HG03460 (cell line): ENCODE data around the gene GNAQ.

Experiments used
- ATAC-seq: cut with Tn5 transposase; IDR thresholded peaks from one replicate; pipeline ENCODE4 v1.9.1; 2021; ENCODE audit not compliant: unreplicated experiment

GNAQ gene

GRCh38 chr9:77975036-77975435, 56.6 kb downstream of the GNAQ start:
- no peak for ATAC-seq

DNA sequence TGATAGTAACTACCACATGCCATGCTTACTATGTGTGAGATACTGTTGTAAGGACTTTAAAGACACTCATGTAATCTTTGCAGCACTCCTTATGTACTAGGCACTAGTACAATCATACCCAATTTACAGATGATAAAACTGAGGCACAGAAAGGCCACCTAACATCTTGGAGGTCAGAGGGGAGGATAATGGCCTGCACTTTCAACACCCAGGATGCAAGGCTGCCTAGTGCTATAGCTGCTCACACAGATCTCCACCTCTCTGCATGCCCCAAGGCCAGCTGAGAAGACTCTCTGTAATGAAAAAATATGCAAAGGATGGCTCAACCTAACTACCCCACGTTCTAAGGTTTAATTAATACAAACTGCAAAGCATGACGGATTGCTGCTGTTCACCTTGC, 57.2 kb downstream of the GNAQ start:
- no peak for ATAC-seq

GRCh38 chr9:77969083-77969482, 62.5 kb downstream of the GNAQ start:
- ATAC-seq: no peak

GRCh38 chr9:77968506-77968905, 63.1 kb downstream of the GNAQ start:
- no peak for ATAC-seq

GRCh38 chr9:77966718-77967117, 64.9 kb downstream of the GNAQ start:
- no peak for ATAC-seq

- ATAC-seq: no peak
Observed at GRCh38 chr9:77965445-77966123, 66.0 kb downstream of the GNAQ start.

GRCh38 chr9:77964258-77964657, 67.4 kb downstream of the GNAQ start:
- ATAC-seq: no peak

GRCh38 chr9:77961541-77961940, 70.1 kb downstream of the GNAQ start:
- ATAC-seq: no peak

GRCh38 chr9:77960356-77961153, 71.1 kb downstream of the GNAQ start:
- ATAC-seq: no peak

DNA sequence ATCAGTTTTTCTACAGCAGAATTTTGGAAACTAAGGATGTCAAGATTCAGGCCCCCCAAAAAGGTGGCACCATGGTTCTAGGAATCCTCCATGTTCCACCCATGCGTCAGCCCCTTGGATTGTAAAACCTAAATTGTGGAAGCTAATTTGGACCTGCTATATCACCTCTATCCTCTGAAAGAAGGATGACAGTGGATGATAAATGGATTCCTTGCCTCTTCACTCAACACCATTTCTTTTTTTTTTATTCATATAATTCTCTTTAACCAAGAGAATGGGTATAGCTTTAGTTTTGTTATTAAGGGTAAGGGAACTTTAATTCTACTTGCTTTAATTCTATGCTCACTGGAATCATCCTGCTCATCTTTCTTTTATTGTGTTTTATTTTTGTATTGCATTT, 71.8 kb downstream of the GNAQ start:
- no peak for ATAC-seq

GRCh38 chr9:77957652-77958051, 74.0 kb downstream of the GNAQ start:
- no peak for ATAC-seq

DNA sequence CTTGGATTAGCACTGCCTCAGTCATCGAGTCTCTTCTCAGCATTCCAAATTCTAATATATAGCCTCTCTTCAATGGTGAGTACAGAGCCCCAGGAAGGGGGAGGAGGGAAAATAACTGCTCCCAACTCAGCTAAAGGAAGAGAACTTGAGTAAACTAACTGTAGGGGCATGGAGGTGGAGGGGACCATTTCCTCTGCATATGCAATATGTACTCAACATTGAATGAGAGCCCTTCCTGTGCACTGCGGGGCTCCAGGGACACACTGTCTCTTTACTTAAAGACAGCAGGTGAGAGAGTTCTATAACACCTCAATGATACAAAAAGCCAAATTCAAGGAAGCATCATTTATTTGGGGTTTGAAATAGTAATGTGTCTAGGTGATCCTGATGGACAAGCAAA, 75.1 kb downstream of the GNAQ start:
- no peak for ATAC-seq

DNA sequence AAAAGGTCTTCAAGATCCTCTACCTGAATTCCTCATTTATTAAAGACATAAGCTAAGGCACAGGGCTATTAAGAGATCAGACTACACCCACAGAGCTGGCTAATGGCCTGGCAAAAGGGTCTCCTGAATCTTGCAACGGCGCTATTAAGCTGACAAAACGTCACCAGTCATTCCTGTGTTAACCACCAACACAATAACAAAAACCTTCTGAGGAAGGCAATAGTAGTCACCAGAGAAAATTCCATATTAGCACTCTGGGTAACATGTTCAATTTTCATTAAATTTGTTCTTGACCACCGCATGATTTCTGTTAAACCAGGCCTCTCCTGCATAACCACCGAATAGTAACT, 77.0 kb downstream of the GNAQ start:
- no peak for ATAC-seq

DNA sequence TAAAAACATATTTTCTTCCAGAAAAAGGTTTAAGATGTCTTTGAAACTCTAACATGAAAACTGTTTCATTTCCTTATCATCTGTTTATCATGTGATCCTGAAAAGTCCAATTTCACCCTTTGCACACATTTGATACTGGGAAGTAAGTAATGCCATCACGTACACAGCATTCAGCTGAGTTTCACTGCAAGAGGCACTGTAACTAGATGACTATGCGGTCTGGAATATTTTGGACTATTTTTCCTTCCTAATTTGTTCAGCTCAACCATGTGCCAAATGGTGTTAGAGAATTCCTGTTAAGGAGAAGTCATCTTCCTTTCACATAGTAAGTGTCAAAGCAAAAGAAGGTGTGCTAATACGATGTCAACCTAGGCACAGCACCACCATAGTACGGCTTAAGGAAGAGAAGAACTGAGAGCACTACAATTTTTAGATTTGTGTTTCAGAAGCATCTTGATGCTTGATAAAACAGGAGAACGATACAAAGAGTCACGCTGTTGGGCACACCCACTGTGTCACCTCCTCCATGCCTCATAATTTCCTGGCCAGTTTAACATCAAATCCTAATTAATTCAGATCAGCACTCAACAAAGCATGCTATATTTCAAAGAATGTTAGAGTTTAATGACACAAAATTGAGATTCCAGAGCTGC, 77.5 kb downstream of the GNAQ start:
- ATAC-seq: no peak

GRCh38 chr9:77953590-77953989, 78.0 kb downstream of the GNAQ start:
- no peak for ATAC-seq

DNA sequence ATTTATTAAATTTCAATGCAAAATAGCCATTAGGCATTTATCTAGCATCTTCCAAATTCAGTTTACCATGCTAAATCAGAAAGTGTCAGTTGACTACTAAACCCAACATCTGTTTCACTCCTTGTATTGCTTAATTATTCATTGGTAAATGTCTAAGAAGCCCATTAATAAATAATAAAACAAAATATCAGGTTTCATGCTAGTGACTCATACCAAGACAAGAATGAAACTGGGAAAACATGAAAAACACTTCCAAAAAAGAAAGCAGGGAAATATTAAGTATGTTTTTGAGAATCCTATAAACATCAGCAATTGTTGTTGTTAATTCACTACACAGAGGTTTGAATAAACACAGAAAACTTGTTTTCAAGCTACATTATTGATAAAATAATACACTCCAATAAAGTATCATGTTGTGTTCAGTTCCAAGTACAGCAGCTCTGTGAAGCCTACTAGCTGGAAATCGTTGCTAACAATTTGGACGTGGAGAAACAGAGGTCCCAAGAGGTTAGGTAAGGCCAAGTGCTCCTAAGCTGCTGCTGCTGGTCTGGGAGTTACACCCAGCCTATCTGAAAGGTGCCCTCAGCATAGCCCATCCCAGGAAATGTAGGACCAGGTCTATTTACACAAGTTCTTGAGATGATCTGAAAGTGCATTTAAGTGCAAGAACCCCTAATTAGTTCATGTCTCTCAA, 78.8 kb downstream of the GNAQ start:
- no peak for ATAC-seq

DNA sequence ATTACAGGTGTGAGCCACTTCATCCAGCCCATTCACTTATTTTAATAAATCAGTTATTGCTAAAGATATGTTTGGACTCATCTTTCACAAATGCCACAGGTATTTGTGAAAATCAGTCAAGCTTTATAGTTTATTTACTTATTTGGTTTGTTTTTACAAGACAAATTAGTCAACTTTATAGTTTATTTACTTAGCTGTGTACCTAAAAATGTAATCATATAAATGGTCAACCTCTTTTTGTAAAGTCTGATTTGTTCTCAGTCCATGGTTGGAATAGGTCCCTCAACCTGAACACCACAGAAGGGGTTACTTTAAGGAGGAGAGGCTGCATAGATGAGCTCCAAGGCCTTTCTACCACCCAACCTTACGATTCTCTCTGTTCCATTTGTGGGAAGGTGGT, 80.2 kb downstream of the GNAQ start:
- no peak for ATAC-seq

- ATAC-seq: no peak
Observed at GRCh38 chr9:77949751-77950436, 81.7 kb downstream of the GNAQ start.

GRCh38 chr9:77947651-77948050, 84.0 kb downstream of the GNAQ start:
- ATAC-seq: no peak

DNA sequence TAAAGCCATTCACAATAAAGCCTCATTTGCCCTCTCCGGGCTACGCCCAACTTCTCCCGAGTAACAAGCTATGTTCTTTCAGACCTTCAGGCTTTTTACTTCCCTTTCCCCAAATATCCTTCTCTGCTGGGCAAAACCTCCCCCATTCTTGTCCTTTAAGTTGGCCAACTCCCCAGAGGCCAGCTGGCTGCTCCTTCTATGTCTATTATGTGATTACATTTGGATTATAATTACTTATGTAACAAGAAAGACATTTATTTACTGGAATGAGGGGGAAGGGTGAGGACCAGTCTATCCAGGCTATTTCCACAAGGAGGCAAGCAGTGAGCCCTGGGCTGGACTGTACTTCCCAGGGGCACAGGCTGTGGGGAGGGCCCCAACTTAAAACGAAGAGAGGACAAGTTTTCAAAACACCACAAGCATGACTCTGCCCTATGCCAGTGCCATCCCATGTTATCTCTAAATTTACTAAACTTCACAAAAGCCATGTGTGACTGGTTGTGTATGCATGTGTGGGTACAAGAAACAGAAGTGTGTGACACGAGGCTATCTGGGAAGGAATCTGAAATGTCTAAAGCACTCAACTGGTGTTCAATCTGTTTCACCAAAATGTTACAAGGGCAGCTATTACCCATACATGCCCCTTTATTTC, 84.5 kb downstream of the GNAQ start:
- ATAC-seq: no peak

GRCh38 chr9:77946296-77946695, 85.3 kb downstream of the GNAQ start:
- ATAC-seq: no peak
